IMR-90 (cell line): ENCODE results near the gene NFIX. TPM values are rescaled to one million over a fixed set of nuclear protein-coding genes. Genes with fewer than 3 reads are reported as not detected.

Experiments used
- ATAC-seq: fragments of 200-7000 bp; cut with Tn5 transposase; 2 replicates; pipeline ENCODE4 v1.9.1; 2020; ENCODE audit warnings: low read depth, mild to moderate bottlenecking, moderate library complexity
- BruUV-seq: library from RNA; stranded (reverse); fragments of 400-500 nt; replicated peaks from 2 replicates; lab custom pipeline; 2021; lab: Mats Ljungman, UMichigan
- CTCF ChIA-PET: fragments of 300-600 bp; formaldehyde crosslinking; extraction: SDS; loops from one replicate; lab custom pipeline; 2021; ENCODE audit warnings: antibody characterized with exemption; lab: Yijun Ruan, JAX
- POLR2A ChIA-PET: fragments of 300-600 bp; sonication (Branson Sonifier 250); formaldehyde crosslinking; loops from one replicate; lab custom pipeline; 2022; ENCODE audit warnings: antibody characterized with exemption; ENCODE audit not compliant: unreplicated experiment; lab: Charles Lee
- DNase-seq: peaks from one replicate; pipeline ENCODE4 v3.0.0; 2013
- H2AFZ ChIP-seq: replicated peaks from 2 replicates; pipeline ENCODE3; 2013; ENCODE audit warnings: low read length, mild to moderate bottlenecking; ENCODE audit not compliant: poor library complexity
- H2AK5ac ChIP-seq: 2 replicates; pipeline ENCODE4 v1.6.1; 2013; ENCODE audit warnings: low read depth, low read length, inconsistent platforms
- H2AK9ac ChIP-seq: replicated peaks from 2 replicates; pipeline ENCODE3; 2013; ENCODE audit warnings: mild to moderate bottlenecking, low read depth, low read length, moderate library complexity; ENCODE audit not compliant: poor library complexity
- H2BK120ac ChIP-seq: 2 replicates; pipeline ENCODE4 v1.6.1; 2013; ENCODE audit warnings: low read depth, low read length, inconsistent platforms
- H2BK15ac ChIP-seq: 3 replicates; pipeline ENCODE4 v1.6.1; 2013; ENCODE audit warnings: low read depth, low read length, inconsistent platforms
- H2BK20ac ChIP-seq: 2 replicates; pipeline ENCODE4 v1.6.1; 2013; ENCODE audit warnings: low read depth, mild to moderate bottlenecking, inconsistent platforms, low read length, moderate library complexity
- H2BK5ac ChIP-seq: 2 replicates; pipeline ENCODE4 v1.6.1; 2013; ENCODE audit warnings: mild to moderate bottlenecking, low read depth, low read length, inconsistent platforms; ENCODE audit not compliant: poor library complexity, severe bottlenecking
- H3K14ac ChIP-seq: replicated peaks from 2 replicates; pipeline ENCODE4 v1.6.1; 2013; ENCODE audit warnings: low read depth, low read length, inconsistent platforms
- H3K18ac ChIP-seq: 2 replicates; pipeline ENCODE4 v1.6.1; 2013; ENCODE audit warnings: low read depth, low read length, control low read depth
- H3K23ac ChIP-seq: 2 replicates; pipeline ENCODE4 v1.6.1; 2013; ENCODE audit warnings: low read depth, low read length, inconsistent platforms
- H3K27ac ChIP-seq: 2 replicates; pipeline ENCODE4 v1.5.1; 2013; ENCODE audit warnings: mild to moderate bottlenecking, control low read depth, low read length; ENCODE audit not compliant: insufficient read depth
- H3K27me3 ChIP-seq: 2 replicates; pipeline ENCODE4 v1.6.1; 2013; ENCODE audit warnings: low read length; ENCODE audit not compliant: control insufficient read depth, insufficient read depth
- H3K36me3 ChIP-seq: 2 replicates; pipeline ENCODE4 v1.6.1; 2013; ENCODE audit warnings: low read length, mixed read lengths; ENCODE audit not compliant: control insufficient read depth, insufficient read depth
- H3K4ac ChIP-seq: 2 replicates; pipeline ENCODE4 v1.6.1; 2013; ENCODE audit warnings: low read depth, low read length, inconsistent platforms
- H3K4me1 ChIP-seq: 2 replicates; pipeline ENCODE4 v1.6.1; 2013; ENCODE audit warnings: low read length, mixed read lengths; ENCODE audit not compliant: control insufficient read depth, insufficient read depth
- H3K4me2 ChIP-seq: 2 replicates; pipeline ENCODE4 v1.6.1; 2013; ENCODE audit warnings: low read depth, mild to moderate bottlenecking, control low read depth, low read length, moderate library complexity
- H3K4me3 ChIP-seq: 2 replicates; pipeline ENCODE4 v1.5.1; 2013; ENCODE audit warnings: low read depth, mild to moderate bottlenecking, control low read depth, low read length, moderate library complexity; ENCODE audit not compliant: insufficient read depth
- H3K56ac ChIP-seq: 2 replicates; pipeline ENCODE4 v1.6.1; 2013; ENCODE audit warnings: low read length, inconsistent platforms; ENCODE audit not compliant: insufficient read depth; ENCODE audit errors: extremely low read depth
- H3K79me1 ChIP-seq, 2 experiments: 2 replicates each; pipeline ENCODE4 v1.6.1; 2013; ENCODE audit warnings: low read length in 2 of 2, inconsistent platforms in 1 of 2, low read depth in 1 of 2
- H3K9ac ChIP-seq: 2 replicates; pipeline ENCODE4 v1.6.1; 2013; ENCODE audit warnings: low read depth, low read length, control low read depth
- H3K9me1 ChIP-seq: 2 replicates; pipeline ENCODE4 v1.6.1; 2013; ENCODE audit warnings: low read length, inconsistent platforms; ENCODE audit not compliant: insufficient read depth
- H3K9me3 ChIP-seq: 2 replicates; pipeline ENCODE4 v1.6.1; 2013; ENCODE audit warnings: low read length; ENCODE audit not compliant: control insufficient read depth, insufficient read depth
- H4K20me1 ChIP-seq: 2 replicates; pipeline ENCODE4 v1.6.1; 2013; ENCODE audit warnings: low read length, inconsistent platforms; ENCODE audit not compliant: insufficient read depth
- H4K5ac ChIP-seq: 2 replicates; pipeline ENCODE4 v1.6.1; 2013; ENCODE audit warnings: mild to moderate bottlenecking, low read depth, low read length, control low read depth
- H4K8ac ChIP-seq, 2 experiments: 2 replicates each; pipeline ENCODE4 v1.6.1; 2013; ENCODE audit warnings: low read depth in 2 of 2, low read length in 2 of 2, control low read depth in 1 of 2, inconsistent platforms in 1 of 2
- H4K91ac ChIP-seq: 2 replicates; pipeline ENCODE4 v1.6.1; 2013; ENCODE audit warnings: low read depth, low read length, inconsistent platforms; ENCODE audit not compliant: insufficient read depth
- CHD1 ChIP-seq: IDR thresholded peaks from 2 replicates; pipeline ENCODE4 v1.6.1; 2012; ENCODE audit warnings: low read depth, low read length, improper control_type of control experiment
- CTCF ChIP-seq: conservative IDR thresholded peaks from 2 replicates; pipeline ENCODE4 v1.5.1; 2012; ENCODE audit warnings: mild to moderate bottlenecking, low read depth, low read length, improper control_type of control experiment
- MAFK ChIP-seq: IDR thresholded peaks from 2 replicates; pipeline ENCODE4 v1.6.1; 2012; ENCODE audit warnings: low read depth, low read length, improper control_type of control experiment
- POLR2A ChIP-seq: IDR thresholded peaks from 2 replicates; pipeline ENCODE4 v1.6.1; 2012; ENCODE audit warnings: mild to moderate bottlenecking, low read depth, low read length
- RAD21 ChIP-seq: IDR thresholded peaks from 2 replicates; pipeline ENCODE4 v1.6.1; 2012; ENCODE audit warnings: low read length, improper control_type of control experiment
- RCOR1 ChIP-seq: IDR thresholded peaks from 2 replicates; pipeline ENCODE4 v1.6.1; 2012; ENCODE audit warnings: mild to moderate bottlenecking, low read length, improper control_type of control experiment; ENCODE audit not compliant: insufficient replicate concordance
- WGBS, 2 experiments: methylation state at CpG; one replicate each; pipeline versions ENCODE4 v1.1.5 to v1.1.7; 2013; ENCODE audit warnings: missing lambda C conversion rate in 2 of 2; ENCODE audit not compliant: insufficient read length in 1 of 2; ENCODE audit errors: extremely low coverage in 2 of 2; 5-methylcytosine and 5-hydroxymethylcytosine counted together
- dilution Hi-C: fragments of 300-500 bp; cut with HindIII; formaldehyde crosslinking; loops from one replicate; pipeline ENCODE4 v1.14.3; 2018; ENCODE audit warnings: low sequenced_read_pairs; ENCODE audit not compliant: unreplicated experiment
- in situ Hi-C: fragments of 300-500 bp; cut with MboI; formaldehyde crosslinking; loops from 3 replicates; pipeline ENCODE4 v1.14.3; 2019; ENCODE audit warnings: low sequenced_read_pairs, inconsistent platforms, mixed read lengths
- intact Hi-C: fragments of 100-400 bp; cut with micrococcal nuclease; formaldehyde crosslinking; loops from 2 replicates; pipeline ENCODE4 v1.10.0; 2022
- polyA plus RNA-seq, 3 experiments: library from polyadenylated mRNA; depleted of rRNA; stranded (reverse); fragments of >200 nt; gene quantifications; 2 replicates each; pipeline ENCODE4 v1.2.3, GENCODE V29; 2012; ENCODE audit warnings: low replicate concordance in 1 of 3
- total RNA-seq: library from RNA; depleted of rRNA; stranded (reverse); fragments of >200 nt; gene quantifications from 2 replicates; pipeline ENCODE4 v1.2.3, GENCODE V29; 2012

The NFIX gene
- total and polyA plus RNA-seq, 2 of the 4 experiments (the other 2 are of a cell fraction): 10.2 to 47.7 TPM

GRCh38 chr19:13019332-13019731 is 24.1 kb downstream of the NFIX start:
- no peak overlapping the region for H3K18ac ChIP-seq
- dilution Hi-C loops (no loop called here), in situ Hi-C loops (no loop called here), intact Hi-C loops (no loop called here)
- H3K9me3 ChIP-seq: no peaks in the 10 kb centered on the region
- no peak overlapping the region for H3K14ac ChIP-seq
- no peak overlapping the region for H2BK120ac ChIP-seq
- ChIA-PET POLR2A (no interaction called here), CTCF (no interaction called here)
- H3K56ac ChIP-seq: peak overlapping the region; percentile 22; the same call in 1 of the 2 replicates
- no CpG with 5 or more reads among the region's 4 CpGs for WGBS, 2 experiments
- peak overlapping the region; percentile 8; the same call in 1 of the 2 replicates for H3K23ac ChIP-seq
- H3K4ac ChIP-seq: peak overlapping the region; percentile 11; the same call in 1 of the 2 replicates
- DNase-seq (no peak), ATAC-seq (no peak)
- H3K79me1 ChIP-seq: peaks cover 38 to 76% of the 10 kb centered on the region in 2 experiments
- no peaks in the 10 kb centered on the region for H3K36me3 ChIP-seq
- H4K5ac ChIP-seq: peak overlapping the region; percentile 8; the same call in 1 of the 2 replicates
- peaks cover 15% of the 10 kb centered on the region; the same call in 1 of the 2 replicates for H3K9me1 ChIP-seq
- H3K4me3 ChIP-seq: no peak overlapping the region
- peak overlapping the region; percentile 38; the same call in 1 of the 2 replicates for H4K91ac ChIP-seq
- H3K9ac ChIP-seq: no peak overlapping the region; the same call in 1 of the 2 replicates
- no TSS peak for BruUV-seq
- H2BK5ac ChIP-seq: no peak overlapping the region
- no peaks in the 10 kb centered on the region for H3K27me3 ChIP-seq
- H2BK20ac ChIP-seq: no peak overlapping the region
- H2AFZ ChIP-seq: no peak overlapping the region
- H4K20me1 ChIP-seq: peaks cover 6% of the 10 kb centered on the region; the same call in 1 of the 2 replicates
- H2AK5ac ChIP-seq: no peak overlapping the region
- no peak overlapping the region for H2AK9ac ChIP-seq
- TF ChIP-seq MAFK (no peak), RAD21 (no peak), POLR2A (no peak), CHD1 (no peak), CTCF (no peak), RCOR1 (no peak)
- peaks cover 48% of the 10 kb centered on the region for H3K4me1 ChIP-seq
- no peak overlapping the region for H2BK15ac ChIP-seq
- no peak overlapping the region for H3K27ac ChIP-seq
- H3K4me2 ChIP-seq: no peak overlapping the region
- no peak overlapping the region; a peak in 1 of 4 replicates for H4K8ac ChIP-seq
